Neutrophil (primary cell): Measurements from ENCODE around the gene DNAJB1.

Experiments used
- H3K27ac ChIP-seq: fragments of 200-600 bp; sonication (generic); 2 replicates; pipeline ENCODE4 v1.5.1; 2016; ENCODE audit warnings: mild to moderate bottlenecking, moderate library complexity
- H3K27me3 ChIP-seq: fragments of 200-600 bp; sonication (generic); 2 replicates; pipeline ENCODE4 v1.6.0; 2016; ENCODE audit warnings: mild to moderate bottlenecking
- H3K36me3 ChIP-seq: fragments of 200-600 bp; sonication (generic); 2 replicates; pipeline ENCODE4 v1.5.1; 2017
- H3K4me1 ChIP-seq, 2 experiments: fragments of 200-600 bp in 1 of 2; sonication (generic) in 1 of 2; 1 replicate in 1 of 2; 2 replicates in 1 of 2; pipeline versions ENCODE4 v1.5.1 to v1.6.1; 2013 to 2016; ENCODE audit warnings: low read depth in 1 of 2, low read length in 1 of 2, mild to moderate bottlenecking in 1 of 2, moderate library complexity in 1 of 2; ENCODE audit not compliant: control insufficient read depth in 1 of 2, insufficient read depth in 1 of 2
- H3K4me3 ChIP-seq, 2 experiments: fragments of 200-600 bp in 1 of 2; sonication (generic) in 1 of 2; 1 replicate in 1 of 2; 2 replicates in 1 of 2; pipeline ENCODE4 v1.5.1; 2013 to 2016; ENCODE audit warnings: low read depth in 1 of 2, low read length in 1 of 2, mild to moderate bottlenecking in 1 of 2, moderate library complexity in 1 of 2
- H3K9me3 ChIP-seq: fragments of 200-600 bp; sonication (generic); 2 replicates; pipeline ENCODE4 v1.5.1; 2016
- CTCF ChIP-seq: fragments of 200-600 bp; sonication (generic); IDR thresholded peaks from 2 replicates; pipeline ENCODE4 v1.5.1; 2016; ENCODE audit warnings: antibody characterized with exemption

The DNAJB1 gene

GRCh38 chr19:14503285-14503684 is 14.9 kb downstream of the DNAJB1 start:
- Histone ChIP-seq H3K4me3 (no peak overlapping the region), H3K36me3 (no peaks in the 10 kb centered on the region), H3K27ac (peak overlapping the region; percentile 38), H3K9me3 (no peaks in the 10 kb centered on the region), H3K27me3 (no peaks in the 10 kb centered on the region), H3K4me1 (peaks cover 35 to 44% of the 10 kb centered on the region in 2 experiments)
- no peak for TF ChIP-seq CTCF

GRCh38 chr19:14502334-14503092 is 15.7 kb downstream of the DNAJB1 start:
- H3K27ac ChIP-seq = peak overlapping the region; percentile 38
- peaks cover 28 to 42% of the 10 kb centered on the region in 2 experiments for H3K4me1 ChIP-seq
- H3K36me3 ChIP-seq = no peaks in the 10 kb centered on the region
- H3K9me3 ChIP-seq = no peaks in the 10 kb centered on the region
- no peak overlapping the region for H3K4me3 ChIP-seq
- peaks cover 2% of the 10 kb centered on the region for H3K27me3 ChIP-seq
- TF ChIP-seq CTCF = no peak

GRCh38 chr19:14497228-14497921 is 20.8 kb downstream of the DNAJB1 start:
- H3K36me3 ChIP-seq = no peaks in the 10 kb centered on the region
- H3K27me3 ChIP-seq = peaks cover 32% of the 10 kb centered on the region
- H3K4me1 ChIP-seq = peaks cover 16 to 17% of the 10 kb centered on the region in 2 experiments
- H3K27ac ChIP-seq = no peak overlapping the region
- no peaks in the 10 kb centered on the region for H3K9me3 ChIP-seq
- H3K4me3 ChIP-seq = no peak overlapping the region
- no peak for TF ChIP-seq CTCF

- Histone ChIP-seq H3K27ac (no peak overlapping the region), H3K4me3 (peak overlapping the region; percentile 75 to 84), H3K4me1 (peaks cover 16 to 17% of the 10 kb centered on the region in 2 experiments), H3K9me3 (no peaks in the 10 kb centered on the region), H3K27me3 (peaks cover 32% of the 10 kb centered on the region), H3K36me3 (no peaks in the 10 kb centered on the region)
- no peak for TF ChIP-seq CTCF
These were observed 21.4 kb downstream of the DNAJB1 start for GRCh38 chr19:14496834-14497227.

- peak within 1 kb of the TSS; percentile 75 to 84 for H3K4me3 ChIP-seq
- H3K4me1 ChIP-seq = peaks cover 16 to 17% of the 10 kb centered on the region in 2 experiments
- H3K9me3 ChIP-seq = no peaks in the 10 kb centered on the region
- TF ChIP-seq CTCF = peak; percentile 41
- H3K27me3 ChIP-seq = peaks cover 32% of the 10 kb centered on the region
- H3K36me3 ChIP-seq = no peaks in the 10 kb centered on the region
- H3K27ac ChIP-seq = no peak within 1 kb of the TSS
These were observed 22.0 kb downstream of the DNAJB1 start, which contains the start of gene GIPC1 for GRCh38 chr19:14496029-14496833. Gene GIPC1, minus strand, starts transcription at chr19:14496127. Its CDS starts 13,151 bp downstream, at chr19:14482976.
